ENCODE measurements around the gene KRTAP5-6.
A peak's percentile ranks its signal among the peaks of the same experiment; 100 is the strongest.
"Not testable (repeated sequence)": the region's sequence is repeated elsewhere in the genome, so short reads cannot be mapped to it uniquely, and the experiment has no call there.

KRTAP5-6 gene

GRCh38 chr11:1683904-1684572 lies 13.0 kb upstream of the KRTAP5-6 start:
- H3K27me3 ChIP-seq (ENCODE audit: low read depth); H3K36me3 ChIP-seq (replicated peaks); DNase-seq (ENCODE audit: low spot score in 2 of 2); in situ Hi-C loops (cut with MboI; ENCODE audit: low sequenced_read_pairs); H3K4me3 ChIP-seq; H3K4me1 ChIP-seq; H3K9me3 ChIP-seq: not testable (repeated sequence)

DNA sequence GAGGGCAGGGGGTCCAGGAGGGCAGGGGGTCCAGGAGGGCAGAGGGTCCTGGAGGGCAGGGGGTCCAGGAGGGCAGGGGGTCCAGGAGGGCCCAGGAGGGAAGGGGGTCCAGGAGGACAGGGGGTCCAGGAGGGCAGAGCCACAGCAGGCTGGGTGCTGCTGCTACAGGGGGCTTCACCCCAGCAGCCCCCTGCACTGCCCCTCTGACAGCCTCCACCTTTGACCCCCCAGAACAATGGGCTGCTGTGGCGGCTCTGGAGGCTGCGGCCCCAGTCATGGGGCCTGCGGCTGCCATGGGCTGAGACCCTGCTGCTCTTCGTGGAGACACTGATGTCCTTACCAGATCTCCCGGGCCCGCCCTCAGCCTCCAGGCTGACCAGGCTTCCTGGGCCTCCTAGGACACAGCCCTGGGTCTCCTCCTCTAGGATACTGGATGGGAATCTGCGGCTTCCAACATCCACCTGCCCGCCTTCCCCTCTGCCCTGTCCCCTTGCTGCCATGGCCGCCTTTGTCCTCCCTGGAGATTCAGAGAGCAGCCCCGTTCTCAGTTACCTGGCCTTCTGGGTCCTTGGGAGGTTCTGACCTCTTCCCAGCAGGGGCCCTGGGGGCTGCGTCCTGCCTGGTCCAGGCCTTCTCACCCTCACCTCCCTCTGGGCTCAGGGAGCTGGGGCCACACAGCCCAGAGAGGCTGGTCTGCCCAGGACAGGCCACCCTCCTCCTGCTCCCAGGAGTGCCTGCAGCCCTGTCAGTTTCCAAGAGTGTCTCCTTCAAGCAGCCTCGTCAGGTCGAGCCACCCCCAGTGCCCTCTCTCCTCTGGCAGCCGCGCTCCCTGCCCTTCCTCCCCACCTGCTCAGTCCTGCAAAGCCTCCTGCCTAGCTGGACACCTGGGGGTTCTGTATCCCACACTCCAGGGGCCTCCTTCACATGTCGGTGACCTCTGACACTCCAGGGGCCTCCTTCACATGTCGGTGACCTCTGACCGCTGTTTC lies 11.8 kb upstream of the KRTAP5-6 start:
- H3K4me3 ChIP-seq; DNase-seq (ENCODE audit: low spot score in 2 of 2); H3K4me1 ChIP-seq; H3K36me3 ChIP-seq (replicated peaks); H3K27me3 ChIP-seq (ENCODE audit: low read depth); H3K9me3 ChIP-seq; in situ Hi-C loops (cut with MboI; ENCODE audit: low sequenced_read_pairs): not testable (repeated sequence)

DNA sequence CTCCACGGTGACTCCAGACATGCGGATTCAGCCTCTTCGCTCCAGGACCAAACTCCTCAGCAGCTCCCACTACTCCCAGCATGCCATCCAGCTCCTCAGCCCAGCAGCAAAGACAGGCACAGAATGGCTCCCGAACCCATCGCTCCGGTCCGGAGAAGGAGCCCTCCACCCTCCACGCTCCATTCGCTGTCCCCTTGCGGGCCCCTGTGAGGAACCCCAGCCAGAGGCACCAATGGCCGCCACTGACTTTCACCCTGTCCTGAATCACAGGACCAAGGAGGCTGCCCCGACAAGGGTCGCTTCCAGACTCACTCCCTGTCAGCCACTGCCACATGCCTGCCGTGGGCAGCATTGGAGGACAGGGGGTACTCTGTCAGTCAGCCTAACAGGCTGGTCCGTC lies 10.8 kb upstream of the KRTAP5-6 start:
- H3K4me3 ChIP-seq; H3K36me3 ChIP-seq (replicated peaks); H3K9me3 ChIP-seq; H3K4me1 ChIP-seq; H3K27me3 ChIP-seq (ENCODE audit: low read depth); DNase-seq (ENCODE audit: low spot score in 2 of 2); in situ Hi-C loops (cut with MboI; ENCODE audit: low sequenced_read_pairs): not testable (repeated sequence)

DNA sequence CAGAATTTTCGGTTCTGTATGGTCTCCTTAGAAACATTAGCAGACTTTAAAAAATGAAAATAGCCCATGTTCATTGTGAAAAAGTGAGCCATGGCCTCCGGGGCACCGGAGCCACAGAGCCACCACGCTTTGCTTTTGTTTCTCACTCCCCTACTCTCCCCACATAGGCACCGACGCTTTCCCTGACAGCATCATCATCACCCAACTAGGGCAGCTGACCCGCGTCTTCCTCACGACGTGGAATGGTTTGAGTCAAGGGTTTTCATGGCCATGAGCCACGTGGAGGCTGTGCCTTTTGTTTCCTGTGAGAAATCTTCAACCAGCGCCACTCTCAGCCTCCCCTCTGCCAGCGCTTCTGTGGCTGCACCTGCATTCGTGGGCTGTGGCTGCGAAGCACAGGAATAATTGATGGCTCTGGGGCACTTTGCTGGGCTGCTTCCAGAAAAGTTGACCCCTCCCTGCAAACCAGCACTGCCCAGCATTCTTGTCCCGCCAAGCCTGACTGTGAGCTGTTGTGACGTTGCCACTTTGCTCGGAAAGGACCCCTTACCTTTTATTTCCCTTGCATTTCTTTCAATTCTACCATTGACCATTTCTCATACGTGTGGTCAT lies 8.6 kb upstream of the KRTAP5-6 start:
- in situ Hi-C loops (cut with MboI; ENCODE audit: low sequenced_read_pairs); H3K9me3 ChIP-seq; H3K4me3 ChIP-seq; DNase-seq (ENCODE audit: low spot score in 2 of 2); H3K27me3 ChIP-seq (ENCODE audit: low read depth); H3K4me1 ChIP-seq; H3K36me3 ChIP-seq (replicated peaks): not testable (repeated sequence)

GRCh38 chr11:1689250-1690166 lies 7.5 kb upstream of the KRTAP5-6 start:
- H3K4me3 ChIP-seq; H3K4me1 ChIP-seq; DNase-seq (ENCODE audit: low spot score in 2 of 2); H3K27me3 ChIP-seq (ENCODE audit: low read depth); in situ Hi-C loops (cut with MboI; ENCODE audit: low sequenced_read_pairs); H3K36me3 ChIP-seq (replicated peaks); H3K9me3 ChIP-seq: not testable (repeated sequence)

- Histone ChIP-seq H3K36me3 (replicated peaks) (no peaks in the 10 kb centered on the region), H3K4me3 (no peak overlapping the region), H3K4me1 (peaks cover 8% of the 10 kb centered on the region), H3K27me3 (ENCODE audit: low read depth) (no peaks in the 10 kb centered on the region; the same call in 1 of the 2 replicates), H3K9me3 (no peaks in the 10 kb centered on the region)
- DNase-seq (ENCODE audit: low spot score in 2 of 2) = no peak
- in situ Hi-C loops (cut with MboI; ENCODE audit: low sequenced_read_pairs) = no loop called here
Observed at GRCh38 chr11:1690167-1691025, 6.6 kb upstream of the KRTAP5-6 start.

DNA sequence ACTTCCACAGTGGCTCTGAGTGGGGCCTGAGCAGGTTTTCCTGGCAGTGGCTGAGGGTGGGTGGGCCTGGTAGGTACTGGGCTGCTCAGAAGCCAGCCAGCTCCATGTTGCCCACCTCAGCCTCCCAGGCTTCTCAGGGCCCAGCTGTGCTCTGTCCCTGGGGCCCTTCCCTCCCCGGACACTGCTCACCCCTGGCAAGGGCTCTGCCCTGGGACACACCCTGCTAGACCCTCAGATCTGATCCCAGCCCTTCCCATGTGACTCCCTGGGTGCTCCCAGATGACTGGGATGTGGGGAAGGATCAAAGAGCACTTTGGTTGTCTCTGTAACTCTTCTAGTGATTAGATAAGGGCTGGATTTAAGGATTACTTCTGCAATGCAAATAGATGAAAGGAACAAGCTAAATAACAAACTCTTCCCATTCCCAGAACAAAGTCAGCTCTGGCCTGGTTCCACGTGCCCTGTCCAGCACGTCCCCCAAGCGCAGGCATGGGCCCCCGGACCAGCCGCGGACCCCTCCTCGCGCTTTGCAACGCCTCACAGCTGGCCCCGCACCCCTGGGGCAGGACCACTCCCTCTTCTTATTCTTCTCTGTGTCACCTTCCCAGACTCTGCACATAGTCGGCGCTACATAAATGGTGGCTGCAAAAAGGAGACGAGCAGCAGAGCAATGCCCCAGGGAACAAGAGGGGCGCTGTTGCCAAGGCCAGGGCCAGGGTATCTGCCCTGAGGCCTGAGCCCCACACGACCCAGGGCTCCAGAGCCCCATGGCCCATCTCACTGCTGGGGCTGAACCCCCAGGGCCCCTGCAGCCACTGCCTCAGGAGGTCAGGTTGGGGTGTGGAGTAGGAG lies 5.7 kb upstream of the KRTAP5-6 start:
- no peaks in the 10 kb centered on the region for H3K36me3 ChIP-seq (replicated peaks)
- H3K4me3 ChIP-seq = no peak overlapping the region
- H3K27me3 ChIP-seq (ENCODE audit: low read depth) = no peaks in the 10 kb centered on the region; the same call in 1 of the 2 replicates
- H3K4me1 ChIP-seq = peaks cover 8% of the 10 kb centered on the region
- in situ Hi-C loops (cut with MboI; ENCODE audit: low sequenced_read_pairs) = no loop called here
- DNase-seq (ENCODE audit: low spot score in 2 of 2) = no peak
- H3K9me3 ChIP-seq = no peaks in the 10 kb centered on the region

- in situ Hi-C loops (cut with MboI; ENCODE audit: low sequenced_read_pairs) = no loop called here
- no peaks in the 10 kb centered on the region; the same call in 1 of the 2 replicates for H3K27me3 ChIP-seq (ENCODE audit: low read depth)
- H3K4me1 ChIP-seq = peaks cover 8% of the 10 kb centered on the region
- DNase-seq (ENCODE audit: low spot score in 2 of 2) = no peak
- no peaks in the 10 kb centered on the region for H3K36me3 ChIP-seq (replicated peaks)
- no peak overlapping the region for H3K4me3 ChIP-seq
- no peaks in the 10 kb centered on the region for H3K9me3 ChIP-seq
Observed at GRCh38 chr11:1691878-1692707, 4.9 kb upstream of the KRTAP5-6 start.

- Histone ChIP-seq H3K9me3 (no peaks in the 10 kb centered on the region), H3K27me3 (ENCODE audit: low read depth) (no peaks in the 10 kb centered on the region; the same call in 1 of the 2 replicates), H3K4me1 (peaks cover 8% of the 10 kb centered on the region), H3K4me3 (no peak overlapping the region), H3K36me3 (replicated peaks) (no peaks in the 10 kb centered on the region)
- no peak for DNase-seq (ENCODE audit: low spot score in 2 of 2)
- in situ Hi-C loops (cut with MboI; ENCODE audit: low sequenced_read_pairs) = no loop called here
Observed at GRCh38 chr11:1692708-1693326, 4.2 kb upstream of the KRTAP5-6 start.

DNA sequence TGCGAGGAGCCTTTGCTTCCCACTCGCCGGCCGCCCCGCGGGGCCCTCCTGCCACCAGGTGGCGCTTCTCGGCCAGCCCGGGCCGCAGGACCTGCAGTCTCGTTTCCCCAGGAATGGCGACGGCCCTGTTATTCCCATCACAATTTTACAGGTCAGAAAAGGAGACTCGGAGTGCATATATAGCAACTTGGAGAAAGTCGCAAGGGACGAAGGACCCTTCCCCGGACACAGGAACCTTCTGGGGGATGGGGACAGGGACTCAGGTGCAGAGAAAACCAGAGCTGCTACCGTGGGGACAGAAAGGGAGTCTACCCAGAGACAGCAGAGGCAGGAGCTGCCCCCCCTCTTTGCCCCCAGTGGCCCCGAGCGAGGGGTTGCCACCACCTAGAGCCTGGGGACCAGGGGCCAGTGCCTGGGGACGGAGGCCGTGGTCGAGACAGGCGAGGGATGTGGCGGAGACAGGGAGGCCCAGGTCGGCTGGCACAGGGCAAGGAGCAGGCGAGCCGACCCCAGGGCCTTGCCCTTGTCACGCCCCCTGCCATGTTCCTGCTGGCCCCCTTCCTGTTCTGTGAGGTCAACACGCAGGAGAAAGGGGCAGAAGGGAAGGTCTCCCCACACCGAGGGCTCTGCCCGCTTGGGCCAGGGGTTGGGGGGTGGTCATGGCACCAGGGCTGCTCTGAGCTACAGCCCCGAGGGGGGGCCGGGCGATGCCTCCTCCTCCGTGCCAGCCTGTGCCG lies 3.5 kb upstream of the KRTAP5-6 start:
- in situ Hi-C loops (cut with MboI; ENCODE audit: low sequenced_read_pairs) = no loop called here
- H3K27me3 ChIP-seq (ENCODE audit: low read depth) = no peaks in the 10 kb centered on the region; the same call in 1 of the 2 replicates
- DNase-seq (ENCODE audit: low spot score in 2 of 2) = peak; percentile 66 to 93
- peak overlapping the region; percentile 38 for H3K4me3 ChIP-seq
- H3K4me1 ChIP-seq = peaks cover 8% of the 10 kb centered on the region
- H3K36me3 ChIP-seq (replicated peaks) = no peaks in the 10 kb centered on the region
- H3K9me3 ChIP-seq = no peaks in the 10 kb centered on the region

All from HAP-1 (cell line).